BJ (cell line): ENCODE results near the gene CSF1. TPM values are rescaled to one million over a fixed set of nuclear protein-coding genes. Genes with fewer than 3 reads are reported as not detected.

ENCODE experiments used
- CTCF ChIA-PET: fragments of 350-600 bp; formaldehyde crosslinking; extraction: SDS; loops from one replicate; lab custom pipeline; 2021; ENCODE audit warnings: antibody characterized with exemption, inconsistent platforms; lab: Yijun Ruan, JAX
- POLR2A ChIA-PET: fragments of 300-600 bp; sonication (Branson Sonifier 250); formaldehyde crosslinking; extraction: SDS; loops from one replicate; lab custom pipeline; 2021; ENCODE audit warnings: antibody characterized with exemption; lab: Charles Lee
- DNase-seq: peaks from one replicate; pipeline ENCODE4 v3.0.0-alpha.2; 2011; ENCODE audit warnings: low read depth
- H3K27me3 ChIP-seq: 2 replicates; pipeline ENCODE4 v1.6.0; 2011; ENCODE audit warnings: low read length; ENCODE audit not compliant: control insufficient read depth, insufficient read depth
- H3K36me3 ChIP-seq: 2 replicates; pipeline ENCODE4 v1.5.1; 2011; ENCODE audit warnings: low read length; ENCODE audit not compliant: control insufficient read depth, insufficient read depth
- H3K4me3 ChIP-seq: 2 replicates; pipeline ENCODE4 v1.5.1; 2011; ENCODE audit warnings: low read depth, mild to moderate bottlenecking, control low read depth, low read length
- polyA plus RNA-seq: library from polyadenylated mRNA; depleted of rRNA; stranded (reverse); fragments of >200 nt; gene quantifications from 2 replicates; pipeline ENCODE4 v1.2.3, GENCODE V29; 2011
- TF ChIP-seq, protein P1 (sequence below): IDR thresholded peaks from 2 replicates; pipeline ENCODE4 v1.5.1; 2011; ENCODE audit warnings: low read depth, mild to moderate bottlenecking, control low read depth, inconsistent platforms, low read length, moderate library complexity; ENCODE audit not compliant: insufficient read depth

Gene CSF1
- polyA plus RNA-seq, 1 experiment: 48.4 TPM

DNA sequence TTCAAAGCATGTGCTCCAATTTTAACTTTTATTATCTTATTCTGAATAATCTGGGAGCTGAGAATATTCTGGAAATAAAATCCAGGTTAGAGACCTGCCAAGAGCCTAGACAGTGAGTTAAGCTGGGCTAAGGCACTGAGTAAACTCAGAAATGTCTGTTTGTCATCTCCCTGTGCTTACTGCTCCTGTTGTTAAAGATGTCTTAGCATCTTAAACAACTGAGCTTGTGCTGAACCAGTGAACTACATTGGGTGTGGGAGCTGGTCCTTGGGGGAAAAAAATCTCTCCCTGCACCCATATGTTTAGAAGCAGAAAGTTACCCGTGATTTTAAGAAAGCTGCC is 49.0 kb downstream of the CSF1 start:
- ChIA-PET CTCF (interaction anchor here (0.7 to 3.9 kb wide), 10 partner anchors 9 to 96 kb away, joined by 3 to 24 read pairs (median 4); partner anchors contain the start of gene AHCYL1), POLR2A (no interaction called here)
- DNase-seq: no peak
- Histone ChIP-seq H3K27me3 (no peaks in the 10 kb centered on the region), H3K36me3 (no peaks in the 10 kb centered on the region), H3K4me3 (no peak overlapping the region)
- TF ChIP-seq, protein P1, sequence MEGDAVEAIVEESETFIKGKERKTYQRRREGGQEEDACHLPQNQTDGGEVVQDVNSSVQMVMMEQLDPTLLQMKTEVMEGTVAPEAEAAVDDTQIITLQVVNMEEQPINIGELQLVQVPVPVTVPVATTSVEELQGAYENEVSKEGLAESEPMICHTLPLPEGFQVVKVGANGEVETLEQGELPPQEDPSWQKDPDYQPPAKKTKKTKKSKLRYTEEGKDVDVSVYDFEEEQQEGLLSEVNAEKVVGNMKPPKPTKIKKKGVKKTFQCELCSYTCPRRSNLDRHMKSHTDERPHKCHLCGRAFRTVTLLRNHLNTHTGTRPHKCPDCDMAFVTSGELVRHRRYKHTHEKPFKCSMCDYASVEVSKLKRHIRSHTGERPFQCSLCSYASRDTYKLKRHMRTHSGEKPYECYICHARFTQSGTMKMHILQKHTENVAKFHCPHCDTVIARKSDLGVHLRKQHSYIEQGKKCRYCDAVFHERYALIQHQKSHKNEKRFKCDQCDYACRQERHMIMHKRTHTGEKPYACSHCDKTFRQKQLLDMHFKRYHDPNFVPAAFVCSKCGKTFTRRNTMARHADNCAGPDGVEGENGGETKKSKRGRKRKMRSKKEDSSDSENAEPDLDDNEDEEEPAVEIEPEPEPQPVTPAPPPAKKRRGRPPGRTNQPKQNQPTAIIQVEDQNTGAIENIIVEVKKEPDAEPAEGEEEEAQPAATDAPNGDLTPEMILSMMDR: no peak

DNA sequence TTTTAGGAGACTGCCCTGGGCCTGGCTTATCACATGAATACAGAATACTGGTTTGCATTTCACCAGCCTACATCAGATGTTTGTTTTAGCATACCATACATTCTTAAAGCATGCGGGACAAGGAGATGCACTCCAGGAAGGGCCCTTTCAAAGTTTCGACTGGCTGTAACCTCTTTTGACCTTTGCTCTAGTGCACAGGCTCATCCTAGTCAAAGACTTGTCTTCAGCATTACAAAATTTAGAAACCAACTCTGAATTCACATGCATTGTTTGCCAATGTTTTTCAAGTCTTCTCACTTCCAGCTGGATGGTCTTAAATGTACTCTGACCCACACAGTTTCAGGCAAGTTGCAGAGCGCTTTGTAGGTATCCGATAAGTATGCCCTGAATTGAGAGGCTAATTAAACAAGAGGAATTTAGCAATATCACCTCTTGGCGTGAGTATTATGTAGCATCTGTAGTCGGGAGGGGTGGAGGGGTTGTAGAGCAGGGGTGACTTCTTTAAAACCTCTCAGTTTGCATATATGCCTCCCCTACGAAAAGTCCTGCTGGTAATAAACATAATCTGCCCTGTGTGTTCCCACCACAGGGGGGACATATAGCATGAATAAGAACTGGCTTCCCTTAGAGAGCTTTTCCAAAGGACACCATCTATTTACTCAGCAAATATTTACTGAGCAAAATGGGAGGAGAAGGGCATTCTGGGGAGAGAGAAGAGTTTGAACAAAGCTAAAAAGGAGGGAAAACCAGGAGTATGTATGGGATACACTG is 49.5 kb downstream of the CSF1 start:
- Histone ChIP-seq H3K4me3 (no peak overlapping the region), H3K36me3 (no peaks in the 10 kb centered on the region), H3K27me3 (no peaks in the 10 kb centered on the region)
- no peak for DNase-seq
- POLR2A ChIA-PET: no interaction called here
- TF ChIP-seq, protein P1: no peak
- CTCF ChIA-PET: interaction anchor here (0.7 to 3.9 kb wide), 11 partner anchors 9 to 183 kb away, joined by 3 to 24 read pairs (median 4); partner anchors contain the start of gene AHCYL1

GRCh38 chr1:109960745-109961094 is 50.1 kb downstream of the CSF1 start:
- no peaks in the 10 kb centered on the region for H3K27me3 ChIP-seq
- POLR2A ChIA-PET: no interaction called here
- TF ChIP-seq, protein P1: no peak
- H3K36me3 ChIP-seq: no peaks in the 10 kb centered on the region
- H3K4me3 ChIP-seq: no peak overlapping the region
- DNase-seq: no peak
- CTCF ChIA-PET: interaction anchor here (1.2 to 3.9 kb wide), 4 partner anchors 11 to 184 kb away, joined by 3 to 24 read pairs (median 10); partner anchors contain the start of gene AHCYL1

DNA sequence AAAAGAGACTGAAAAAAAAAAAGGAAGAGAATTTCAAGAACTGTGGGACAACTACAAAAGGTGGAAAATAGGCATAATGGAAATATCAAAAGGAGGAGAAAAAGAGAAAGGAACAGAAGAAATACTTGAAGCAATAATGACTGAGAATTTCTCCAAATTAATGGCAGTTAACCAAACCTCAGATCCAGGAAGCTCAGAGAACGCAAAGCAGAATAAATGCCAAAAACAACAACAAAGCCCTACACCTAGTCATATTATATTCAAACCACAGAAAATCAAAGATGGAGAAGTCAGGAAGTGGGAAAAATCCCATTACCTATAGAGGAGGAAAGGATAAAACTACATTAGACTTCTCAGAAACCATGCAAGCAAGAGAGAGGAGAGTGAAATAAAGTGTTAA is 53.2 kb downstream of the CSF1 start:
- DNase-seq: no peak
- CTCF ChIA-PET: interaction anchor here (0.6 to 1.4 kb wide), 2 partner anchors 21 to 175 kb away, joined by 3 read pairs; partner anchors contain the start of gene AHCYL1

More for the DNA sequence above, 53.2 kb downstream of the CSF1 start:
- Histone ChIP-seq H3K36me3 (no peaks in the 10 kb centered on the region), H3K4me3 (no peak overlapping the region), H3K27me3 (no peaks in the 10 kb centered on the region)
- TF ChIP-seq, protein P1: no peak
- POLR2A ChIA-PET: no interaction called here
